ENCODE measurements around the gene RGS8.
"Not testable (repeated sequence)": the region's sequence is repeated elsewhere in the genome, so short reads cannot be mapped to it uniquely, and the experiment has no call there.

The RGS8 gene

DNA sequence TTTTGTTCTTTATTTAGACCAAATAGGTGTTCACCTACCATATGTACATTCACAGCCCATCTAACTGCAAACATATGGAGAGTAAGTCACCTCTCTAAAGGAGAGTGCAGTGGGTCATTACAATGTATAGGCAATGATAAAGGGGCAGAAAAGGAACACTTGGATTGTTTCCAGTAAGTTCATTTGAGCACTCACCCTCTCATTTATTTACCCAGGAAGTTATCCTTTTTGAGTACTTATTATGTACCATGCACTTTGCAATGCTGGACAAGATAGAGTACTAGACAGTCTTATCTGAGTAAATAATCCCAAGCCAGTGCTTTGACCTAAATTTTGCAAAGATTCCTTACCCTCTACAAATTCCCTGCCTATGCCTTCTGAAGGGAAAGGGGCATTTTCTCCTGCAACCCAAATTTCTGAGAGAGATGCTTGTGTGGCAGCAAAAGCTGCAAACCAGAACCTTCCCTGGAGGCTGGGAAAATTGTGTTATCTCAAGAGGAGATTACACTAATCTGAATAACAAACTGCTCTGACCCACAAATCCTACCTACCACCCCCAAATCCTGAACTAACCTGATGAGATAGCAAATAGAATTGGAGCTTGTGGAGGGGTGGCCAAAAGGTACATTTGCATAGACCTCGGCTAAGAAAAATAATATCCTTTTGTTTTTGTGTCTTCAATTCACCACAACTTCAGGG, 18.6 kb upstream of the RGS8 start:
- DNase-seq (ENCODE audit: low read depth in 2 of 2) = no peak

DNA sequence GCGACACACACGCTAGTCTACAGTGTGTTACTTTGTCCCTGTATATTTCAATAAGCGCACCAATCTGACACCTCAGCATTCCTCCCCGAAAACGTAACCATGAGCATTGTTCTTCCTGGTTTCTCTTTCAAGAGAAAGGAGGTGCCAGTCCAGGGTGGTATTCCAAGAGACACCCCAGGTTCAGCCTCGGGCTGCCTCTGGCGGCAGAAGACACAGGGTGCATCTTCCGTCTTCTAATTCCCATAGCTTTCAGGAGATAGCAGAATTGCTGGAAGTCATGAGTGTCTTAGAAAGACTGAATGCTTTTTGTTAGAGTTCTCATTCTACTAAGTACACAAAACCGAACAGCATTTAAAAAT, 15.9 kb upstream of the RGS8 start:
- no peak for DNase-seq (ENCODE audit: low read depth in 2 of 2)

DNA sequence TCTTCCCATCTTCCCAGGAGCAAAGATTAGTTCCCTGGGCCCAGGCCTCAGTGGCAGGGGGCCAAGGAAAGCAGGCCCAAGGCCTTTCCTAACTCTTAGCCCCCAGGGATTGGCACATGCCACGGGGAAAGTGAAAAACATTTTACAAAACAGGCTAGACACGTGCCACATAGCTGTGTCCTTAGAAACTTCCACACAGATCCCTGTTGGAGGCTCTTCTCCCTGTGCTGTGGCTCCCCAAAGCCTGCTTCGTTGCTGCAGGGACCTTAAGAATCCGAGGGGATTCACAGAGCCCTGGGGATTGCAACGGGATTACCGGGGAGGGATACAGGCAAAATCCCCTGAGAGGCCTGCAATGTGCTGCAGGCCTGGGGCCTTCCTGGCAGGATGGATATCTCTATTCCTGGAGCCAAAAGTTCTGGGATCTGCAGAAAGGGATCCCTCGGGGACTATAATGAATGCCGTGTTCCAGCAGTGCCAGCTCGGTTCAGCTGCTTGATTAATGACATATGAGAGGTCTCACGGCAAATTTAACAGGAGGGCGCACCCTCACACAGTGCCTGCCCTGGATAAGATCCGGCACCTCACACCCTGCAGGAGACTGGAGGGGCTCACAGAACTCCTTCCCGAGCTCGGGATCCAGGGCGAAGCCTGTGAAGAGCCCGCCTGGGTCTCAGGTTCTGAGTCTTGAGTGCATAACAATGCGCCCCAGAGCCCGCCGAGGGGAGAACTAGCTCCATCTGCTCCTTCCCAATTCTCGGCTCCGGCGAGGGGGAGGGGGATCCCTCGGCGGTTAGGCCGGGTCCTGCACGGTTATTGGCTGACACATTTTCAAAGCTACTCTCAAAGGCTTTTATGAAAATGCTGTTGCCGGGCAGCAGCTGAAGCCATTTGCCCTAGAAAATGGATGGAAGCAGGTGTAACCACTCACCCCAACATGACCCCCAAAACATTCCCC, 15.3 kb upstream of the RGS8 start:
- DNase-seq (ENCODE audit: low read depth in 2 of 2) = no peak

DNA sequence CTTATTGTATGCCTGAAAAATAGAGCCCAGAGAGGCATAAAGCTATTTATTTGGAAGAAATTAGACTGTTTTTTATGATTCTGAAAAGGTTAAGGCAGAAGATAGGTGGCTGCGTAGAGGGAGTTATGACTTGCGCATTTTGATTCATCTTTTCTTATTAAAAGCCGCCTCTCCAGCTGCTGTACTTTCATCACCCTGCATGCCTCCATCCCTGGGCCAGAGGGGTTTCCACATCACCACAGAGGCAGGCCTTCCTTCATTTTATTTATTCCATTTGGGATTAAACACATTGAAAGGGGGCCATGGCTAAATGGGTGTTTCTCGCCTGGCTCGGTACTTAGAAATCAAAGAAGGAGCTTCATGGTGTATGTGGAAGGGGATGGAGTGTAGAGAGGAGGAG, 14.6 kb upstream of the RGS8 start:
- no peak for DNase-seq (ENCODE audit: low read depth in 2 of 2)

GRCh38 chr1:182693139-182693538, 8.8 kb upstream of the RGS8 start:
- not testable (repeated sequence) for DNase-seq (ENCODE audit: low read depth in 2 of 2)

DNA sequence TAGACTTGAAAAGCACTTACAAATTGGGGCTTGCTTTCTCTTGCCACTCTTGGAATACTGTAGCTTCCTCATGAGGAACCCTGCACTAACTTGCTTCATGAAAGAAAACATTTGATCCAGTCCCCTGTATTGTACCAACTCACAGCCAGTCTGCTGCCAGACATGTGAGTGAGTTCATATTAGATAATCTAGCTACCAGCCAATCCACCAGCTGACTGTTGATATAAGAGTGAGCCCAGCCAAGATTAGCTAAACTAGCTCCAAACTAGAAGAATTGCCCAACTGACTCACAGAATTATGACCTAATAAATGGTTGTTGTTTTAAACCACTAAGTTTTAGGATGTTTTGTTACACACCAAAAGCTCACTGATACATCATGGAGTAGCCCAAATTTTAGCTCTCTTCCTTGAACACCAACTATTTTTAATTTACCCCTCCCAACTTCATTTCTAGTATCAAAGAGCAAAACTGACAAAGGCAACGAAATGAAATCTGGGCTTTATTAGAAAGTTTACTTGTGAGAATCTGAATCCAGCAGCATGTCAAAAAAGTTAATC, 6.6 kb upstream of the RGS8 start:
- DNase-seq (ENCODE audit: low read depth in 2 of 2) = no peak

- DNase-seq (ENCODE audit: low read depth in 2 of 2) = no peak
Observed at GRCh38 chr1:182688436-182689205, 4.2 kb upstream of the RGS8 start.

DNA sequence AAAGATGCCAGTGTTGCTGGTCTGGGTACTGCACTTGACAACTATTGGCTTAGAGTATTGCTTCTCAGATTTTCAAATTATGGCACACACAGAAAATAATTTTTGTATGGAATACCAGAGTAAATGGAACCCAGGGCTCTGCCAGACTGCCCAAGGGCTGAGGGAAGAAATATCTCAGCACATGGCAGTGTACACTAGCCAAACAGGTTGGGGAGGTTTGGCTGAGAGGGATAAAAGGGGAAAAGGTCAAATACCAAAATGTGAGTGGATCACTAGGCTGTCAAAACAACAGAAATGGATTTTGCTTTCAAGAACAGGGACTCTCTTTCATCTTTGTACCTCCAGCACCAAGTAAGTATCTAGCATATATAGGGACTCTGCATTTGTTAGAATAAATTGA, 3.0 kb upstream of the RGS8 start:
- no peak for DNase-seq (ENCODE audit: low read depth in 2 of 2)

- no peak for DNase-seq (ENCODE audit: low read depth in 2 of 2)
Observed at GRCh38 chr1:182686446-182686845, 2.1 kb upstream of the RGS8 start.

DNA sequence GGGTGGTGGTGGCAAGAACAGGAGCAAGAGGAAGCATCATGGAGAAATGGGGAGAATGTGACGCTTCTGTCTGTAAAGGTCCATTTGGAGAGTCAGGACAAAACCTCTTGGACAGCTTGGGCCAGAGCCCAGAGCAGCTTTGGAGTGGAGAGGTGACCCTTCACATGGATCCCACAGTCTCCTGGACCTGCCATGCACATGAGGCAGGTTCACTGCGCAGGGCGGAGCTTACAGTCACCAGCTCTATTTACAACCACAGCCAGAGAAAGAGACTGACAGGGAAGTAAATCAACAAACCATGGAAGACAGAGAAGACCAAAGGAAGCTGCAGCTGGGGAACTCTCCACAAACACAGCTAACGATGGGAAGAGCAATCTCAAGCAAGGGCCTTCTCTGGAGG, 828 bp upstream of the RGS8 start:
- no peak for DNase-seq (ENCODE audit: low read depth in 2 of 2)

- DNase-seq (ENCODE audit: low read depth in 2 of 2) = no peak
Observed at GRCh38 chr1:182682898-182683501, 1.4 kb downstream of the RGS8 start.

- no peak for DNase-seq (ENCODE audit: low read depth in 2 of 2)
Observed at GRCh38 chr1:182682406-182682805, 2.0 kb downstream of the RGS8 start.

GRCh38 chr1:182681568-182681912, 2.8 kb downstream of the RGS8 start:
- DNase-seq (ENCODE audit: low read depth in 2 of 2) = no peak

GRCh38 chr1:182680901-182681567, 3.4 kb downstream of the RGS8 start:
- DNase-seq (ENCODE audit: low read depth in 2 of 2) = no peak

DNA sequence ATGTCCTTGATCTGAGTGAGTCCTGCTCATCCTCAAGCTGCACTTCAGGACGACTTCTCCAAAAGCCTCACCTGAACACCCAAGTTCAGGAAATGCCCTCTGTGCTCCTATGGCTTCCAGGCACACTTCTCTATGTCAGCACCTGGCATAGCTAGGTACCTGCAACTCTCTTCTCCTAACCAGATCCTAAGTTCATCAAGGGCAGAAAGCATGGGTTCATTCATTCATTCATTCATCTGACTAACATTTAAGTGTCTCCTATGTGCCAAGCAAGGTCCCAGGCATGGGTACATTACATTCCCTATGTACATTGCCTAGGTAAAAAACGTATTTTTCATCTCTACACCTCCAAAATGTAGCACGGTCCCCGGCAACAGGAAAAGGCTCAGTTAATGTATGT, 4.0 kb downstream of the RGS8 start:
- no peak for DNase-seq (ENCODE audit: low read depth in 2 of 2)

- DNase-seq (ENCODE audit: low read depth in 2 of 2) = no peak
Observed at GRCh38 chr1:182679684-182680083, 4.7 kb downstream of the RGS8 start.

DNA sequence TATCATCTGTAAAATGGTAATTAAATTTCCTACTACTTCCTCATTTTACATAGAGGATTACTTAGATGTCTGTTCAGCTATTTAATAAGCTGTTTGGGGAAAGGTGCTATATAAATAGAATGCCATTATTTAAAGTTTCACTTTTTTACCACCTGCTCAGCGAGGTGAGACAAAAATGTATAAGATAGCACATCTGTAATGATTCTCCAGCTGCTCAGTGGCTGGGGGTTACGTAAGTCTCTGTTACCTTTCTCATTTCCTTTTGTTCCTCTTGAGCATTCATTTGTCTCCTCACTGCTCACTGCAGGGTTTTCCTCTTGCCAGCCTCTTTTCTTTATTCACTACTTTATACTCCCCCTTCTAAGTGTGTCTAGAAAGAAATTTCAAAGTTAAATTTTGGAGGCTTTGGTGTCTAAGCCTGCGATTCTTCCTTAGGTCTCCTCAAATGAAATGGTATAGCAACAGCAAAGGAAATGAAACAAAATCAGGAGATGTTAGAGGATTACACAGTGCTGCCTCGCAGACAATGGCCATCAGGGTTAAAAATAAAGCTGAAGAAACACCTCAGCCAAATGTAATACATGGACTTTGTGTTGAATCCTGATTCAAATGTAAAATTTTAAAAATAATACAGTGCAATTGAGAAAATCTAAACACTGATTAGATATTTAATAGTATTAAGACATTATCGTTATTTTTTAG, 6.8 kb downstream of the RGS8 start:
- DNase-seq (ENCODE audit: low read depth in 2 of 2) = no peak

GRCh38 chr1:182676274-182676673, 8.1 kb downstream of the RGS8 start:
- no peak for DNase-seq (ENCODE audit: low read depth in 2 of 2)

GRCh38 chr1:182674346-182675246, 9.8 kb downstream of the RGS8 start:
- DNase-seq (ENCODE audit: low read depth in 2 of 2) = no peak

- no peak for DNase-seq (ENCODE audit: low read depth in 2 of 2)
Observed at GRCh38 chr1:182672487-182672836, 11.9 kb downstream of the RGS8 start.
